HepG2 (cell line): Measurements from ENCODE around the gene NOL8. TPM values are rescaled to one million over a fixed set of nuclear protein-coding genes. Genes with fewer than 3 reads are reported as not detected.

Source experiments
- ATAC-seq: fragments of 200-7000 bp; cut with Tn5 transposase; 3 replicates; pipeline ENCODE4 v1.9.1; 2020; ENCODE audit warnings: mild to moderate bottlenecking, moderate library complexity
- BruUV-seq: library from RNA; stranded (reverse); fragments of 400-500 nt; replicated peaks from 2 replicates; lab custom pipeline; 2021; lab: Mats Ljungman, UMichigan
- CTCF ChIA-PET: fragments of 300-600 bp; formaldehyde crosslinking; extraction: SDS; loops from one replicate; lab custom pipeline; 2021; ENCODE audit warnings: low total read pairs, inconsistent platforms, low intra/inter-chr PET ratio; lab: Yijun Ruan, JAX
- POLR2A ChIA-PET: fragments of 350-600 bp; sonication (Branson Sonifier 250); formaldehyde crosslinking; loops from one replicate; lab custom pipeline; 2020; ENCODE audit warnings: antibody characterized with exemption, inconsistent platforms; lab: Yijun Ruan, JAX
- DNase-seq: peaks from one replicate; pipeline ENCODE4 v3.0.0-alpha.2; 2015; ENCODE audit warnings: low spot score
- FAIRE-seq: peaks from 3 replicates; lab custom pipeline; 2011; peaks lifted over from hg19 to GRCh38; lab: Jason Lieb, UNC
- H2AFZ ChIP-seq: one replicate; pipeline ENCODE4 v1.6.1; 2011; ENCODE audit warnings: low read length, inconsistent platforms
- H3K27ac ChIP-seq: fragments of 300-600 bp; 3 replicates; pipeline ENCODE4 v1.8.0; 2011; ENCODE audit warnings: mixed run types, mild to moderate bottlenecking, mixed read lengths, low read length, inconsistent platforms; ENCODE audit not compliant: insufficient read depth; ENCODE audit errors: extremely low read length
- H3K27me3 ChIP-seq, 2 experiments: fragments of 200-600 bp in 1 of 2; 2 replicates in 1 of 2; 3 replicates in 1 of 2; pipeline versions ENCODE4 v1.6.0 to v1.8.0; 2011; ENCODE audit warnings: low read length in 2 of 2, mild to moderate bottlenecking in 2 of 2, moderate library complexity in 2 of 2, inconsistent platforms in 1 of 2; ENCODE audit not compliant: insufficient read depth in 2 of 2, control insufficient read depth in 1 of 2
- H3K36me3 ChIP-seq, 2 experiments: fragments of 200-600 bp in 1 of 2; replicated peaks in 1 of 2; 2 replicates in 1 of 2; 3 replicates in 1 of 2; pipeline versions ENCODE4 v1.5.1 to v1.8.0; 2011; ENCODE audit warnings: low read length in 2 of 2, inconsistent platforms in 1 of 2; ENCODE audit not compliant: insufficient read depth in 2 of 2, control insufficient read depth in 1 of 2
- H3K4me1 ChIP-seq: 2 replicates; pipeline ENCODE4 v1.5.1; 2012; ENCODE audit warnings: low read length, inconsistent platforms; ENCODE audit not compliant: insufficient read depth
- H3K4me2 ChIP-seq: 2 replicates; pipeline ENCODE4 v1.6.0; 2011; ENCODE audit warnings: low read depth, low read length, inconsistent platforms
- H3K4me3 ChIP-seq, 3 experiments: fragments of 200-600 bp in 1 of 3; sonication (generic), shearing (Covaris generic) in 1 of 3; replicated peaks in 1 of 3; 2 replicates each; pipeline ENCODE4 v1.5.1; 2011 to 2016; ENCODE audit warnings: low read length in 3 of 3, inconsistent platforms in 2 of 3, low read depth in 2 of 3, mild to moderate bottlenecking in 2 of 3, control low read depth in 1 of 3, mixed read lengths in 1 of 3; ENCODE audit not compliant: insufficient read depth in 1 of 3
- H3K79me2 ChIP-seq: one replicate; pipeline ENCODE4 v1.6.1; 2011; ENCODE audit warnings: low read length, inconsistent platforms; ENCODE audit not compliant: insufficient read depth
- H3K9ac ChIP-seq: 2 replicates; pipeline ENCODE4 v1.6.0; 2011; ENCODE audit warnings: mild to moderate bottlenecking, low read depth, low read length, inconsistent platforms; ENCODE audit not compliant: insufficient read depth
- H3K9me3 ChIP-seq: 2 replicates; pipeline ENCODE4 v1.5.1; 2012; ENCODE audit warnings: mild to moderate bottlenecking, low read length
- H4K20me1 ChIP-seq: 2 replicates; pipeline ENCODE4 v1.6.0; 2011; ENCODE audit warnings: inconsistent platforms, mild to moderate bottlenecking, low read length, moderate library complexity; ENCODE audit not compliant: insufficient read depth
- AGO2 ChIP-seq: fragments of 200-400 bp; formaldehyde crosslinking; optimal IDR thresholded peaks from 2 replicates; pipeline ENCODE3; 2017; ENCODE audit warnings: mild to moderate bottlenecking, low read depth, low read length, moderate library complexity
- GFI1 ChIP-seq: sonication (generic); formaldehyde crosslinking; IDR thresholded peaks from 2 replicates; pipeline ENCODE4 v1.5.0; 2020; ENCODE audit warnings: missing genetic modification reagents, mild to moderate bottlenecking, borderline replicate concordance
- ISX ChIP-seq: sonication (generic); formaldehyde crosslinking; conservative IDR thresholded peaks from 2 replicates; pipeline ENCODE4 v1.5.0; 2020; ENCODE audit warnings: missing genetic modification reagents
- RBM22 ChIP-seq: fragments of 200-400 bp; formaldehyde crosslinking; optimal IDR thresholded peaks from 2 replicates; pipeline ENCODE3; 2017; ENCODE audit warnings: mild to moderate bottlenecking, low read length, moderate library complexity
- SRF ChIP-seq: IDR thresholded peaks from 2 replicates; pipeline ENCODE4 v1.6.1; 2011; ENCODE audit warnings: mild to moderate bottlenecking, low read depth, low read length, moderate library complexity
- TEAD2 ChIP-seq: sonication (generic); formaldehyde crosslinking; IDR thresholded peaks from 2 replicates; pipeline ENCODE4 v1.9.0; 2021; ENCODE audit warnings: missing genetic modification reagents
- TOE1 ChIP-seq: sonication (generic); formaldehyde crosslinking; IDR thresholded peaks from 2 replicates; pipeline ENCODE4 v1.4.0; 2020; ENCODE audit warnings: mild to moderate bottlenecking, missing genetic modification reagents
- ZNF337 ChIP-seq: sonication (generic); formaldehyde crosslinking; IDR thresholded peaks from 2 replicates; pipeline ENCODE4 v1.5.1; 2020; ENCODE audit warnings: missing genetic modification reagents, low read depth, mild to moderate bottlenecking, borderline replicate concordance
- ZNF775 ChIP-seq: sonication (generic); formaldehyde crosslinking; IDR thresholded peaks from 2 replicates; pipeline ENCODE4 v1.4.0; 2020; ENCODE audit warnings: missing genetic modification reagents, mild to moderate bottlenecking, moderate library complexity, borderline replicate concordance
- WGBS: methylation state at CpG from one replicate; pipeline ENCODE4 v1.1.6; 2017; ENCODE audit warnings: low lambda C conversion rate; 5-methylcytosine and 5-hydroxymethylcytosine counted together
- in situ Hi-C: cut with HindIII; loops from 2 replicates; pipeline ENCODE4 v1.10.0; 2017; ENCODE audit warnings: low pct_unique_long_range_greater_than_20kb; ENCODE audit not compliant: extremely low pct_ligation_motif_present
- intact Hi-C: fragments of 100-400 bp; cut with micrococcal nuclease; formaldehyde crosslinking; loops from one replicate; pipeline ENCODE4 v1.10.0; 2022; ENCODE audit not compliant: unreplicated experiment
- polyA plus RNA-seq, 8 experiments: library from polyadenylated mRNA; depleted of rRNA in 3 of 8; stranded (reverse) in 7 of 8; unstranded in 1 of 8; fragments of >200 nt; fragmentation: Illumina TruSeq in 4 of 8; extraction: Trizol in 4 of 8; gene quantifications; 2 replicates each; pipeline versions ENCODE4 v1.2.1 to v1.2.3, GENCODE V29; 2011 to 2016; ENCODE audit warnings: low read depth in 4 of 8, missing spikeins in 1 of 8, mixed read lengths in 1 of 8; ENCODE audit not compliant: insufficient read depth in 1 of 8
- total RNA-seq, 5 experiments: library from RNA; depleted of rRNA; stranded (reverse); fragments of >200 nt; fragmentation: Illumina TruSeq; extraction: Trizol; gene quantifications; 2 replicates each; pipeline ENCODE4 v1.2.3, GENCODE V29; 2016; ENCODE audit warnings: low read depth in 1 of 5
- TF ChIP-seq, protein P1 (sequence below): sonication (generic); formaldehyde crosslinking; IDR thresholded peaks from 2 replicates; pipeline ENCODE4 v1.4.0; 2020; ENCODE audit warnings: missing genetic modification reagents, mild to moderate bottlenecking, borderline replicate concordance
- TF ChIP-seq, protein P2 (sequence below): sonication (generic); formaldehyde crosslinking; IDR thresholded peaks from 2 replicates; pipeline ENCODE4 v1.4.0; 2020; ENCODE audit warnings: missing genetic modification reagents, borderline replicate concordance

NOL8 gene
- total and polyA plus RNA-seq, 2 of the 13 experiments (the other 11 are each of a cell fraction or from before 2014, with no cell fraction given) = 12.8 to 36.3 TPM

DNA sequence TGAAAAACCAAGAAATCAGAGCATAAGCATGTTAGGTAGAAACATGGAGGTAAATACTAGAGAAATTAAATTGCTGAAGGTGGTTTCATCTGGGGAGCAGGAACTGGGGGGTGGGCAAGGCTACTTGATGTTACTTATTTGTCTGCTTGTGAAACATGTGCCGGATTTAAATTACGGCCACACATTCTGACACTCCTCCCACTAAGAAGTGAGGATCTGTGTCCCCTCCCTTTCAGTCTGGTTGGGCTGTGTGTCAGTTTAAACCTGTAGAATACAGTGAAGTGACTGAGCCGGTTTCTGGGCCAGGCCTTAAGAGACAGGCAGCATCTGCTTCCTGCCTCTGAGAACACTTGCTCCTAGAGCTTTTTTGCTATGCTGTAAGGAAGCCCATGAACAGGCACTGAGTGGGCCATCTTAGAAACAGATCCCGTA, 29.3 kb downstream of the NOL8 start:
- Histone ChIP-seq H3K4me2 (no peak overlapping the region), H3K4me1 (peaks cover 32% of the 10 kb centered on the region), H3K27ac (no peak overlapping the region), H4K20me1 (peaks cover 17% of the 10 kb centered on the region), H3K27me3 (no peaks in the 10 kb centered on the region; a peak in 1 of 5 replicates), H3K4me3 (no peak overlapping the region), H3K79me2 (peaks cover 27% of the 10 kb centered on the region), H2AFZ (no peak overlapping the region), H3K9me3 (no peaks in the 10 kb centered on the region), H3K36me3 (peaks cover 7 to 35% of the 10 kb centered on the region in 2 experiments; a peak in 4 of 5 replicates), H3K9ac (no peak overlapping the region)
- ChIA-PET CTCF (no interaction called here), POLR2A (no interaction called here)
- ATAC-seq = no peak
- WGBS = 100% methylated on average over 3 of the region's 4 CpGs
- no peak for DNase-seq
- in situ Hi-C loops (no loop called here), intact Hi-C loops (no loop called here)
- TF ChIP-seq RBM22 = peak; percentile 42
- TF ChIP-seq AGO2 = peak; percentile 33
- no peak for TF ChIP-seq ZNF775 (CRISPR knock-in tag)
- FAIRE-seq = no peak
- BruUV-seq = no TSS peak

DNA sequence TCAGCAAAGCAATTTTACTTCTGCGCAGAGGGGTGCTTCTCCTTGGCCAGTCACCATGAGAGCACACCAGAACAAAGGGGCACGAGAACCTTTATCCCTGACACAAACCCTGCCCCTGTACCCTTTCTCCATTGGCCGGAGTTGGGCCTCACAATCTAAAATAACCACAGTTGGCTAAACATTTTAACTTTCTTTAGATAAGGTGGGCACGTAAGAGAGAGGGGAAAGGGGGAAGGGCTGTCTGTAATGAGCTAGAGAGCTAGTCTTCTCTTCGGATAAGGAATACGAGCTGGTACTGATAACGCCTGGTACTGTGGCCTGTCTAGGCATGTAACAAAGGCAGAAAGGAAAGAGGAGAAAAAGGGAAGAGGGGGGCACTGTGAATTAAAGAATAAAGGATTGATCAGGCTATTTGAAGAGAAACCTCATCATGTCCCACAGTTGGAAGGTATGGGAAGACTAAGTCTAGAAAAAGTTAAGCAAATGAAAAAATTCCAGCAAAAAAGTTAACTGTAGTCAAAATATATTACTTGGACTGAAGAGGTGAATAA, 29.8 kb downstream of the NOL8 start:
- H3K4me2 ChIP-seq = no peak overlapping the region
- ATAC-seq = no peak
- FAIRE-seq = no peak
- no peak overlapping the region for H3K4me3 ChIP-seq
- CTCF ChIA-PET = no interaction called here
- no peak overlapping the region for H3K27ac ChIP-seq
- H3K4me1 ChIP-seq = peaks cover 36% of the 10 kb centered on the region
- H3K79me2 ChIP-seq = peaks cover 32% of the 10 kb centered on the region
- in situ Hi-C loops = no loop called here
- no peak overlapping the region for H3K9ac ChIP-seq
- no peak overlapping the region for H2AFZ ChIP-seq
- intact Hi-C loops = no loop called here
- no TSS peak for BruUV-seq
- peaks cover 17% of the 10 kb centered on the region for H4K20me1 ChIP-seq
- peaks cover 7 to 38% of the 10 kb centered on the region in 2 experiments; a peak in 4 of 5 replicates for H3K36me3 ChIP-seq
- no peaks in the 10 kb centered on the region; a peak in 1 of 5 replicates for H3K27me3 ChIP-seq
- POLR2A ChIA-PET = interaction anchor here (0.6 to 1.5 kb wide), 2 partner anchors 31 to 157 kb away, joined by 3 to 5 read pairs; partner anchors contain the start of gene CENPP
- whole genome bisulfite sequencing = 97% methylated on average over 7 of the region's 7 CpGs
- no peak for DNase-seq
- H3K9me3 ChIP-seq = no peaks in the 10 kb centered on the region
- TF ChIP-seq TOE1 (CRISPR knock-in tag) (no peak), ISX (CRISPR knock-in tag) (no peak), GFI1 (CRISPR knock-in tag) (no peak), ZNF337 (no peak), SRF (no peak), TEAD2 (CRISPR knock-in tag) (no peak)
- TF ChIP-seq, protein P1, sequence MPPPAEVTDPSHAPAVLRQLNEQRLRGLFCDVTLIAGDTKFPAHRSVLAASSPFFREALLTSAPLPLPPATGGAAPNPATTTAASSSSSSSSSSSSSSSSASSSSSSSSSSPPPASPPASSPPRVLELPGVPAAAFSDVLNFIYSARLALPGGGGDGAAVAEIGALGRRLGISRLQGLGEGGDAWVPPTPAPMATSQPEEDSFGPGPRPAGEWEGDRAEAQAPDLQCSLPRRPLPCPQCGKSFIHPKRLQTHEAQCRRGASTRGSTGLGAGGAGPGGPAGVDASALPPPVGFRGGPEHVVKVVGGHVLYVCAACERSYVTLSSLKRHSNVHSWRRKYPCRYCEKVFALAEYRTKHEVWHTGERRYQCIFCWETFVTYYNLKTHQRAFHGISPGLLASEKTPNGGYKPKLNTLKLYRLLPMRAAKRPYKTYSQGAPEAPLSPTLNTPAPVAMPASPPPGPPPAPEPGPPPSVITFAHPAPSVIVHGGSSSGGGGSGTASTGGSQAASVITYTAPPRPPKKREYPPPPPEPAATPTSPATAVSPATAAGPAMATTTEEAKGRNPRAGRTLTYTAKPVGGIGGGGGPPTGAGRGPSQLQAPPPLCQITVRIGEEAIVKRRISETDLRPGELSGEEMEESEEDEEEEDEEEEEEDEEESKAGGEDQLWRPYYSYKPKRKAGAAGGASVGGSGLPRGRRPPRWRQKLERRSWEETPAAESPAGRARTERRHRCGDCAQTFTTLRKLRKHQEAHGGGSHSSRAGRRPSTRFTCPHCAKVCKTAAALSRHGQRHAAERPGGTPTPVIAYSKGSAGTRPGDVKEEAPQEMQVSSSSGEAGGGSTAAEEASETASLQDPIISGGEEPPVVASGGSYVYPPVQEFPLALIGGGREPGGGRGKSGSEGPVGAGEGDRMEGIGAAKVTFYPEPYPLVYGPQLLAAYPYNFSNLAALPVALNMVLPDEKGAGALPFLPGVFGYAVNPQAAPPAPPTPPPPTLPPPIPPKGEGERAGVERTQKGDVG (CRISPR knock-in tag) = no peak
- TF ChIP-seq, protein P2, sequence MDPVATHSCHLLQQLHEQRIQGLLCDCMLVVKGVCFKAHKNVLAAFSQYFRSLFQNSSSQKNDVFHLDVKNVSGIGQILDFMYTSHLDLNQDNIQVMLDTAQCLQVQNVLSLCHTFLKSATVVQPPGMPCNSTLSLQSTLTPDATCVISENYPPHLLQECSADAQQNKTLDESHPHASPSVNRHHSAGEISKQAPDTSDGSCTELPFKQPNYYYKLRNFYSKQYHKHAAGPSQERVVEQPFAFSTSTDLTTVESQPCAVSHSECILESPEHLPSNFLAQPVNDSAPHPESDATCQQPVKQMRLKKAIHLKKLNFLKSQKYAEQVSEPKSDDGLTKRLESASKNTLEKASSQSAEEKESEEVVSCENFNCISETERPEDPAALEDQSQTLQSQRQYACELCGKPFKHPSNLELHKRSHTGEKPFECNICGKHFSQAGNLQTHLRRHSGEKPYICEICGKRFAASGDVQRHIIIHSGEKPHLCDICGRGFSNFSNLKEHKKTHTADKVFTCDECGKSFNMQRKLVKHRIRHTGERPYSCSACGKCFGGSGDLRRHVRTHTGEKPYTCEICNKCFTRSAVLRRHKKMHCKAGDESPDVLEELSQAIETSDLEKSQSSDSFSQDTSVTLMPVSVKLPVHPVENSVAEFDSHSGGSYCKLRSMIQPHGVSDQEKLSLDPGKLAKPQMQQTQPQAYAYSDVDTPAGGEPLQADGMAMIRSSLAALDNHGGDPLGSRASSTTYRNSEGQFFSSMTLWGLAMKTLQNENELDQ (CRISPR knock-in tag) = no peak
